ENCODE results near the gene RPL19.

RPL19 gene

DNA sequence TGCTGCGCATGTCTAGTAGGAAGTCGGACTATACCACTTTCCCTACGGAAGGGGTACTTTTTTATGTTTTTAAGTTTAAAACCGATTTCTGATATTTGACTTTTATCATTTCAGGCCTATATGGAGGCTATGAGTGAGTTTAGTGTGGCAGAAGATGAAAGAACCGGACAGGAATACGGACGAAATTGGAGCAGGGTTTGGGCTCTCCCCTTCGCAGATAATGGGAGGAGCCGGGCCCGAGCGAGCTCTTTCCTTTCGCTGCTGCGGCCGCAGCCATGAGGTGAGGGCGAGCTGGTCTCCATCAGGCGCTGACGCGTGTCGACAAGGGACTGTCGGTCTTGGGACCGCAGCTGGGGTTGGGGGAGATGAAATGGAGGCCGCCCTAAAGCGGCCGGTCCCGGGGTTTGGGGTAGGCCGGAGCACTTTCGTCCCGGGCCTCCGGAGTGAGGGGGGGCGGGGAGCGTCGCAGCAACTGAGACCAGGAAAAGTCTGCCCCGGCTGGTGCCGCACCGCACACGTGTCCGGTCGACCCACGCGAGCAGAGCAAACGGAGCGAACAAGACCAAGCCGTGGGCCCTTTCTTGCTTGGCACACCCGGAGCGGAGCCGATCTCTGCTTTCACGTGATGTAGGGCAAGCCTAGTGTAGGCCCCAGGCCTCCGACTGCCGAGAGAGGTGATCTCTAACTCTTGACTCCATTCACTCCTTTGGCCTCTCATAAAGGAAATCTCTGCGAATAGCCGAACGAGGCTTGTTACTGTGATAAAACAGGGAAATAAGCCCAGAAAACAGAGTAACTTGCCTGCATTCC lies at the start of gene RPL19:
TSS of gene RPL19 (plus strand) at position 214 of the 810 bp plus-strand sequence. CDS start at position 276, 62 bp downstream.
- H3K9ac ChIP-seq (ENCODE audit: low read depth, low read length): peak within 1 kb of the TSS; percentile 100
- peak within 1 kb of the TSS; percentile 92 for H3K4me3 ChIP-seq (ENCODE audit: low read depth, low read length)
- H3K27ac ChIP-seq (ENCODE audit: low read depth, low read length): peak within 1 kb of the TSS; percentile 95
- peaks cover 23% of the 10 kb centered on the region for H3K4me1 ChIP-seq (ENCODE audit: control insufficient read depth, insufficient read depth, low read length)
- H3K9me3 ChIP-seq (ENCODE audit: control insufficient read depth, insufficient read depth, low read length): no peaks in the 10 kb centered on the region
- H3K36me3 ChIP-seq (ENCODE audit: control insufficient read depth, insufficient read depth, low read length): peaks cover 45% of the 10 kb centered on the region
- H3K27me3 ChIP-seq (ENCODE audit: control insufficient read depth, insufficient read depth, low read length): no peaks in the 10 kb centered on the region

GRCh38 chr17:39150795-39151149 lies 49.3 kb upstream of the RPL19 start:
- Histone ChIP-seq H3K9ac (ENCODE audit: low read depth, low read length) (no peak overlapping the region), H3K27me3 (ENCODE audit: control insufficient read depth, insufficient read depth, low read length) (peaks cover 36% of the 10 kb centered on the region), H3K4me3 (ENCODE audit: low read depth, low read length) (peak overlapping the region; percentile 58), H3K36me3 (ENCODE audit: control insufficient read depth, insufficient read depth, low read length) (no peaks in the 10 kb centered on the region), H3K9me3 (ENCODE audit: control insufficient read depth, insufficient read depth, low read length) (no peaks in the 10 kb centered on the region), H3K27ac (ENCODE audit: low read depth, low read length) (no peak overlapping the region), H3K4me1 (ENCODE audit: control insufficient read depth, insufficient read depth, low read length) (peaks cover 3% of the 10 kb centered on the region; the same call in 1 of the 2 replicates)

DNA sequence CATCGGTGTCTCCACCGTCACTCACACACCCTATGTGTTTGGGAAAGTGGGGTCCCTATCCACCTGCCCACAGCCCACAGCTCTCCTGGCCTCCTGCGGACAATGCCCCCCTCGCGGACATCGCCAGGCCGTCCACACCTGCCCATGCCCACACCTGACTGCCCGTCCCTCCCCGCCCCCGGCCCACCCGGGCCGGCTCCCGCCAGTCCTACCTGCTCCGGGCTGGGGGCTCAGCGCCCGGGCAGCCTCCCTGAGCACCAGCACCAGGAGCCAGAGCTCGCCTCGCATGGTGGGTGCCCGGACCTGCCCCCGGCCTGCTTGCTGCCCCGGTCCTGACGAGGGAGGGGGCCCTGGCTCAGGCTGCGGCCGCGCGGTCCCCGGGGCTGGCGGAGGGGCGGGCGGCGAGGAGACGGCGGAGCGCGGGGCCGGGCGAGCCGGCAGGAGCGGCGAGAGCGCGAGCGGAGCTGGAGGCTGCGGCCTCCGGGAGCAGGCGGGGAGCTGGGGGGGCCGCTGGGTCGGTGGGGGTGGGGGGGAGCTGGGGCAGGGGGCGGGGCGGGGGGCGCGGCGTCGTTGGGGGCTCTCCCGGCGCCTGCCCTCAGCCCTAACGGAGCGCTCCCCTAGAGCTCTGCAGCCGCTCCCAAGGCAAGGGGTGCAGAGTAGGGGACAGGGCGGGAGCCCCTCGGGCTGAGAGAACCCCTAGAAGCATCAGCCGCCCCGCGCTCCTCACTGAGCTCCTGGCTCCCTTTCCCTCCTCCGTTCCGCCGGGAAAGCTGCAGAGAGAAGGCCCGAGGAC lies 48.7 kb upstream of the RPL19 start, which contains the start of gene PLXDC1:
TSS of gene PLXDC1 (minus strand) at position 488 of the 793 bp plus-strand sequence. CDS start at position 288, 200 bp downstream.
- H3K27ac ChIP-seq (ENCODE audit: low read depth, low read length): no peak within 1 kb of the TSS
- no peaks in the 10 kb centered on the region for H3K9me3 ChIP-seq (ENCODE audit: control insufficient read depth, insufficient read depth, low read length)

GRCh38 chr17:39151943-39152818 lies 47.9 kb upstream of the RPL19 start:
- peaks cover 3% of the 10 kb centered on the region; the same call in 1 of the 2 replicates for H3K4me1 ChIP-seq (ENCODE audit: control insufficient read depth, insufficient read depth, low read length)
- H3K27ac ChIP-seq (ENCODE audit: low read depth, low read length): no peak overlapping the region
- H3K36me3 ChIP-seq (ENCODE audit: control insufficient read depth, insufficient read depth, low read length): no peaks in the 10 kb centered on the region
- peak overlapping the region; percentile 98 for H3K4me3 ChIP-seq (ENCODE audit: low read depth, low read length)
- H3K9ac ChIP-seq (ENCODE audit: low read depth, low read length): no peak overlapping the region
- H3K27me3 ChIP-seq (ENCODE audit: control insufficient read depth, insufficient read depth, low read length): peaks cover 36% of the 10 kb centered on the region
- H3K9me3 ChIP-seq (ENCODE audit: control insufficient read depth, insufficient read depth, low read length): no peaks in the 10 kb centered on the region

More for the DNA sequence above, 48.7 kb upstream of the RPL19 start, which contains the start of gene PLXDC1:
- Histone ChIP-seq H3K4me3 (ENCODE audit: low read depth, low read length) (peak within 1 kb of the TSS; percentile 98), H3K27me3 (ENCODE audit: control insufficient read depth, insufficient read depth, low read length) (peaks cover 36% of the 10 kb centered on the region), H3K36me3 (ENCODE audit: control insufficient read depth, insufficient read depth, low read length) (no peaks in the 10 kb centered on the region), H3K4me1 (ENCODE audit: control insufficient read depth, insufficient read depth, low read length) (peaks cover 3% of the 10 kb centered on the region; the same call in 1 of the 2 replicates), H3K9ac (ENCODE audit: low read depth, low read length) (no peak within 1 kb of the TSS)

- Histone ChIP-seq H3K27ac (ENCODE audit: low read depth, low read length) (peak overlapping the region; percentile 40), H3K27me3 (ENCODE audit: control insufficient read depth, insufficient read depth, low read length) (peaks cover 36% of the 10 kb centered on the region)
Measured at GRCh38 chr17:39153599-39154051, 46.5 kb upstream of the RPL19 start.

GRCh38 chr17:39155654-39156053 lies 44.4 kb upstream of the RPL19 start:
- Histone ChIP-seq H3K9ac (ENCODE audit: low read depth, low read length) (no peak overlapping the region), H3K27ac (ENCODE audit: low read depth, low read length) (no peak overlapping the region), H3K4me3 (ENCODE audit: low read depth, low read length) (no peak overlapping the region), H3K36me3 (ENCODE audit: control insufficient read depth, insufficient read depth, low read length) (no peaks in the 10 kb centered on the region), H3K27me3 (ENCODE audit: control insufficient read depth, insufficient read depth, low read length) (peaks cover 17% of the 10 kb centered on the region), H3K9me3 (ENCODE audit: control insufficient read depth, insufficient read depth, low read length) (no peaks in the 10 kb centered on the region), H3K4me1 (ENCODE audit: control insufficient read depth, insufficient read depth, low read length) (peaks cover 3% of the 10 kb centered on the region; the same call in 1 of the 2 replicates)

More at GRCh38 chr17:39153599-39154051, 46.5 kb upstream of the RPL19 start:
- H3K9ac ChIP-seq (ENCODE audit: low read depth, low read length): peak overlapping the region; percentile 56
- peaks cover 3% of the 10 kb centered on the region; the same call in 1 of the 2 replicates for H3K4me1 ChIP-seq (ENCODE audit: control insufficient read depth, insufficient read depth, low read length)
- no peaks in the 10 kb centered on the region for H3K9me3 ChIP-seq (ENCODE audit: control insufficient read depth, insufficient read depth, low read length)
- H3K36me3 ChIP-seq (ENCODE audit: control insufficient read depth, insufficient read depth, low read length): no peaks in the 10 kb centered on the region
- peak overlapping the region; percentile 98 for H3K4me3 ChIP-seq (ENCODE audit: low read depth, low read length)

GRCh38 chr17:39156491-39156890 lies 43.6 kb upstream of the RPL19 start:
- Histone ChIP-seq H3K27me3 (ENCODE audit: control insufficient read depth, insufficient read depth, low read length) (peaks cover 10% of the 10 kb centered on the region), H3K4me3 (ENCODE audit: low read depth, low read length) (no peak overlapping the region), H3K36me3 (ENCODE audit: control insufficient read depth, insufficient read depth, low read length) (no peaks in the 10 kb centered on the region), H3K9me3 (ENCODE audit: control insufficient read depth, insufficient read depth, low read length) (no peaks in the 10 kb centered on the region), H3K9ac (ENCODE audit: low read depth, low read length) (no peak overlapping the region), H3K4me1 (ENCODE audit: control insufficient read depth, insufficient read depth, low read length) (peaks cover 3% of the 10 kb centered on the region; the same call in 1 of the 2 replicates), H3K27ac (ENCODE audit: low read depth, low read length) (no peak overlapping the region)

DNA sequence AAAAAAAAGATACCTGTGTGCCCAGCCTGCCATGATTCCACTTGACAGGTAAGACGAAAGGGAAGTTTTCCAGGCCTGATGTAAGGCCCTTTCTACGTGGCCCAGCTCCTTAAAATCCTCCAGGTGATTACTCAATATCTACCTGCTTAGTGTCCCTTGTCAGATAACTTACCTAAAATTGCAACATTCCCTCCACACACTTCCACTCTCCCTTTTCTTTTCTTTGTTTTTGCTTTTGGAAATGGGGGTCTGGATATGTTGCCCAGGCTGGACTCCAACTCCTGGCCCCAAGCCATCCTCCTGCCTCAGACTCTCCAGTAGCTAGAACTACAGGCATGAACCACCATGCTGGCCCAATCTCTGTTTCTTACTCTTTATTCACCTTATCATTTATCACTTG lies 41.5 kb upstream of the RPL19 start:
- Histone ChIP-seq H3K9me3 (ENCODE audit: control insufficient read depth, insufficient read depth, low read length) (no peaks in the 10 kb centered on the region), H3K27ac (ENCODE audit: low read depth, low read length) (no peak overlapping the region), H3K4me1 (ENCODE audit: control insufficient read depth, insufficient read depth, low read length) (no peaks in the 10 kb centered on the region), H3K36me3 (ENCODE audit: control insufficient read depth, insufficient read depth, low read length) (no peaks in the 10 kb centered on the region), H3K9ac (ENCODE audit: low read depth, low read length) (no peak overlapping the region), H3K4me3 (ENCODE audit: low read depth, low read length) (no peak overlapping the region), H3K27me3 (ENCODE audit: control insufficient read depth, insufficient read depth, low read length) (no peaks in the 10 kb centered on the region)

GRCh38 chr17:39161962-39162361 lies 38.1 kb upstream of the RPL19 start:
- Histone ChIP-seq H3K27ac (ENCODE audit: low read depth, low read length) (no peak overlapping the region), H3K4me3 (ENCODE audit: low read depth, low read length) (no peak overlapping the region), H3K36me3 (ENCODE audit: control insufficient read depth, insufficient read depth, low read length) (no peaks in the 10 kb centered on the region), H3K9ac (ENCODE audit: low read depth, low read length) (no peak overlapping the region), H3K4me1 (ENCODE audit: control insufficient read depth, insufficient read depth, low read length) (peaks cover 8% of the 10 kb centered on the region; the same call in 1 of the 2 replicates), H3K9me3 (ENCODE audit: control insufficient read depth, insufficient read depth, low read length) (no peaks in the 10 kb centered on the region), H3K27me3 (ENCODE audit: control insufficient read depth, insufficient read depth, low read length) (peaks cover 21% of the 10 kb centered on the region)

DNA sequence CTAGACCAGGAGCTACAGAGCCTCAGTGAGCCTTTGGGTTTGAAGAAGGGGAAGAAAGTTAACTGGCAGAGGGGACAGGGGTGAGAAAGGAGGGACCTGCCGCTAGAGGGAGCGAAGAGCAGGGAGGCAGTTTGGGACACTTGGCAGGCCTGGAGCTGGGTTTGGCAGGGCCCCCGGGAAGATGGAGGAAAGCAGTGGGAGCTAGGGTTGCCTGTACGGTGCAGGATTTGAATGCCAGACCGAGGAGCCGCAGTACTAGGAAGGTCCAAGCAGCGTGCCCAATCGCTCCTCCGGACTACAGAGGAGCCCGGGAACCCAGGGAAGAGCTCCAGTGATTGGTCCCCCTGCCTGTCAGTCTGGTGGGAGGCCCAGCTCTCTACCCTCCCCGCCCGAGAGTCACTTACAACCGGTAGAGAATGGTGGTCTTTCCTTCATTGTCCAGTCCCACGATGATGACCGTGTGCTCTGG lies 35.4 kb upstream of the RPL19 start:
- no peaks in the 10 kb centered on the region for H3K9me3 ChIP-seq (ENCODE audit: control insufficient read depth, insufficient read depth, low read length)
- H3K27me3 ChIP-seq (ENCODE audit: control insufficient read depth, insufficient read depth, low read length): peaks cover 28% of the 10 kb centered on the region
- H3K9ac ChIP-seq (ENCODE audit: low read depth, low read length): no peak overlapping the region
- no peak overlapping the region for H3K27ac ChIP-seq (ENCODE audit: low read depth, low read length)
- H3K4me3 ChIP-seq (ENCODE audit: low read depth, low read length): peak overlapping the region; percentile 84
- peaks cover 10% of the 10 kb centered on the region; the same call in 1 of the 2 replicates for H3K4me1 ChIP-seq (ENCODE audit: control insufficient read depth, insufficient read depth, low read length)
- no peaks in the 10 kb centered on the region for H3K36me3 ChIP-seq (ENCODE audit: control insufficient read depth, insufficient read depth, low read length)

All from HUES48 (cell line).